Melanocyte of skin (primary cell): ENCODE results near the gene AOC1. TPM values are rescaled to one million over a fixed set of nuclear protein-coding genes. Genes with fewer than 3 reads are reported as not detected.

Experiments used
- total RNA-seq, 2 donors: library from RNA; depleted of rRNA; stranded (reverse); fragments of >200 nt; gene quantifications; 2 replicates each; pipeline ENCODE4 v1.2.3, GENCODE V29; 2012

AOC1 gene
- not detected for total RNA-seq

GRCh38 chr7:150852371-150852905 lies at the start of gene AOC1:
AOC1 (plus strand) TSS chr7:150852517; CDS start chr7:150856471, 3,954 bp downstream.

Other genes with a start within 250 kb of the AOC1 start
- not detected for gene GIMAP6, start 220.1 kb upstream of the AOC1 start, total RNA-seq
- gene GIMAP2, start 166.8 kb upstream of the AOC1 start, total RNA-seq = 1 to 10 TPM; 2.1 to 7.0 TPM
- not detected for gene GIMAP1, start 135.9 kb upstream of the AOC1 start, total RNA-seq
- not detected for gene GIMAP5, start 115.1 kb upstream of the AOC1 start, total RNA-seq
- not detected for gene TMEM176B, start 52.2 kb upstream of the AOC1 start, total RNA-seq
- gene TMEM176A, start 51.7 kb upstream of the AOC1 start, total RNA-seq = not detected
- not detected for gene KCNH2, start 125.8 kb downstream of the AOC1 start, total RNA-seq
- gene NOS3, start 138.5 kb downstream of the AOC1 start, total RNA-seq = 1 to 10 TPM in 1 of 2 donors, under 1 TPM in 1; 0.69 to 7.0 TPM
- gene ATG9B, start 172.0 kb downstream of the AOC1 start, total RNA-seq = under 1 TPM in 1 of 2 donors, not detected in 1; under 0.01 TPM
- gene ABCB8, start 175.9 kb downstream of the AOC1 start, total RNA-seq = 10 to 100 TPM; 36.6 to 44.4 TPM
- 1 to 10 TPM in 1 of 2 donors, under 1 TPM in 1; 0.33 to 1.0 TPM for gene ASIC3, start 196.0 kb downstream of the AOC1 start, total RNA-seq
- 10 to 100 TPM; 28.2 to 31.6 TPM for gene CDK5, start 205.4 kb downstream of the AOC1 start, total RNA-seq
- gene SLC4A2, start 207.1 kb downstream of the AOC1 start, total RNA-seq = 100 to 1,000 TPM in 1 of 2 donors, 10 to 100 TPM in 1; 85.3 to 111 TPM
- 10 to 100 TPM; 74.3 to 86.0 TPM for gene FASTK, start 228.3 kb downstream of the AOC1 start, total RNA-seq
- gene TMUB1, start 231.0 kb downstream of the AOC1 start, total RNA-seq = 10 to 100 TPM; 15.1 to 20.6 TPM
- gene AGAP3, start 234.0 kb downstream of the AOC1 start, total RNA-seq = 100 to 1,000 TPM in 1 of 2 donors, 10 to 100 TPM in 1; 66.1 to 100 TPM